ENCODE results near the gene HSPA2.
"Not testable (repeated sequence)": the region's sequence is repeated elsewhere in the genome, so short reads cannot be mapped to it uniquely, and the experiment has no call there.

HSPA2 gene

GRCh38 chr14:64515053-64515452, 25.5 kb upstream of the HSPA2 start:
- DNase-seq = no peak

GRCh38 chr14:64516969-64517368, 23.6 kb upstream of the HSPA2 start:
- DNase-seq = no peak

- DNase-seq = not testable (repeated sequence)
Measured at GRCh38 chr14:64517667-64518066, 22.9 kb upstream of the HSPA2 start.

GRCh38 chr14:64518229-64518628, 22.3 kb upstream of the HSPA2 start:
- DNase-seq = no peak

GRCh38 chr14:64520699-64521098, 19.8 kb upstream of the HSPA2 start:
- no peak for DNase-seq

GRCh38 chr14:64522591-64523355, 17.8 kb upstream of the HSPA2 start:
- peak; percentile 6 for DNase-seq

GRCh38 chr14:64525354-64525753, 15.2 kb upstream of the HSPA2 start:
- DNase-seq = no peak

- no peak for DNase-seq
Measured at GRCh38 chr14:64531567-64531966, 9.0 kb upstream of the HSPA2 start.

GRCh38 chr14:64536488-64537245, 3.9 kb upstream of the HSPA2 start:
- no peak for DNase-seq

GRCh38 chr14:64541261-64541971, 875 bp downstream of the HSPA2 start:
- DNase-seq = no peak

- no peak for DNase-seq
Measured at GRCh38 chr14:64541972-64542835, 1.7 kb downstream of the HSPA2 start.

GRCh38 chr14:64542836-64543201, 2.3 kb downstream of the HSPA2 start:
- DNase-seq = no peak

- DNase-seq = no peak
Measured at GRCh38 chr14:64544607-64545312, 4.2 kb downstream of the HSPA2 start.

GRCh38 chr14:64549016-64549415, 8.5 kb downstream of the HSPA2 start:
- DNase-seq = no peak

- DNase-seq = no peak
Measured at GRCh38 chr14:64549791-64550620, 9.5 kb downstream of the HSPA2 start, which contains the start of gene PPP1R36. Gene PPP1R36, plus strand, starts transcription at chr14:64549961. Its CDS starts 37 bp downstream, at chr14:64549998.

GRCh38 chr14:64550621-64551333, 10.2 kb downstream of the HSPA2 start:
- DNase-seq = no peak

- no peak for DNase-seq
Measured at GRCh38 chr14:64554556-64554955, 14.0 kb downstream of the HSPA2 start.

- peak; percentile 15 for DNase-seq
Measured at GRCh38 chr14:64556526-64556925, 16.0 kb downstream of the HSPA2 start.

GRCh38 chr14:64558216-64558615, 17.7 kb downstream of the HSPA2 start:
- DNase-seq = not testable (repeated sequence)

- no peak for DNase-seq
Measured at GRCh38 chr14:64561631-64562030, 21.1 kb downstream of the HSPA2 start.

Measured in OCI-M1 (cell line).